Transverse colon (tissue), 3 donors: ENCODE data around the gene TCF19.

Source experiments
- CTCF ChIP-seq, 5 experiments: fragments of 200-600 bp in 3 of 5; fragments of 450-650 bp in 2 of 5; sonication (generic) in 3 of 5; IDR thresholded peaks; 1 replicate in 2 of 5; 2 replicates in 3 of 5; pipeline ENCODE4 v1.5.1; 2016 to 2017; ENCODE audit warnings: antibody characterized with exemption in 5 of 5, inconsistent platforms in 3 of 5, mild to moderate bottlenecking in 2 of 5, moderate library complexity in 1 of 5
- POLR2A ChIP-seq: fragments of 450-650 bp; IDR thresholded peaks from one replicate; pipeline ENCODE4 v1.6.1; 2016; ENCODE audit warnings: antibody characterized with exemption, mild to moderate bottlenecking, moderate library complexity

DNA sequence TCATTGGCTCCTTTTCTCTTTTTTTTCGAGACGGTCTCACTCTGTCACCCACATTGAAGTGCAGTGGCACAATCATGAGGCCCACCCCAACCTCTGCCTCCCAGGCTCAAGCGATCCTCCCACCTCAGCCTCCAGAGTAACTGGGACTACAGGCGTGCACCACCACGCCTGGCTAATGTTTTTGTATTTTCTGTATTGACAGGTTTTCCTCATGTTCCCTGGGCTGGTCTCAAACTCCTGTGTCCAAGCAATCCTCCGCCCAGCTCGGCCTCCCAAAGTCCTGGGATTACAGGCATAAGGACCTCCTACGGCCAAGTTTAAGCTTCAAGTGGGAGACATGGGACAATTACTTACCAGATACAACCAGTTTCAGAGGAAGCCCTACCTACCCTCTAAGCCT lies 21.5 kb downstream of the TCF19 start:
- TF ChIP-seq CTCF (IDR thresholded peaks at IDR 0.05): no peak
- TF ChIP-seq POLR2A: no peak
